D721Med (cell line): ENCODE results near the gene LRRC8C.

Experiments used
- DNase-seq: peaks from one replicate; pipeline ENCODE4 v3.0.0; 2011; ENCODE audit warnings: low spot score; ENCODE audit not compliant: insufficient read length
- FAIRE-seq: peaks from 2 replicates; lab custom pipeline; 2011; peaks lifted over from hg19 to GRCh38; lab: Jason Lieb, UNC
- CTCF ChIP-seq: IDR thresholded peaks from 2 replicates; pipeline ENCODE4 v1.5.1; 2012; ENCODE audit warnings: mild to moderate bottlenecking, control low read depth; ENCODE audit not compliant: insufficient read depth; ENCODE audit errors: missing control alignments

LRRC8C gene

GRCh38 chr1:89615676-89616598, 17.0 kb upstream of the LRRC8C start:
- no peak for TF ChIP-seq CTCF
- no peak for DNase-seq
- FAIRE-seq = no peak

- TF ChIP-seq CTCF = no peak
These were observed 15.9 kb upstream of the LRRC8C start for GRCh38 chr1:89616844-89617627.

GRCh38 chr1:89620664-89621063, 12.3 kb upstream of the LRRC8C start:
- FAIRE-seq = no peak
- TF ChIP-seq CTCF = no peak
- DNase-seq = no peak

More at GRCh38 chr1:89616844-89617627, 15.9 kb upstream of the LRRC8C start:
- no peak for DNase-seq
- no peak for FAIRE-seq

- FAIRE-seq (no peak), DNase-seq (no peak)
- no peak for TF ChIP-seq CTCF
These were observed 10.0 kb upstream of the LRRC8C start for GRCh38 chr1:89622895-89623294.

GRCh38 chr1:89624314-89624713, 8.6 kb upstream of the LRRC8C start:
- no peak for TF ChIP-seq CTCF
- FAIRE-seq = no peak
- no peak for DNase-seq

GRCh38 chr1:89624715-89625323, 8.1 kb upstream of the LRRC8C start:
- FAIRE-seq (no peak), DNase-seq (no peak)
- no peak for TF ChIP-seq CTCF
